HG02970 (cell line): Measurements from ENCODE around the gene SH3RF2.
"Not testable (repeated sequence)": the region's sequence is repeated elsewhere in the genome, so short reads cannot be mapped to it uniquely, and the experiment has no call there.

Source experiments
- ATAC-seq: cut with Tn5 transposase; IDR thresholded peaks from one replicate; pipeline ENCODE4 v1.9.1; 2021; ENCODE audit warnings: mild to moderate bottlenecking, moderate library complexity, moderate number of reproducible peaks; ENCODE audit not compliant: unreplicated experiment, low FRiP score

Gene SH3RF2

GRCh38 chr5:146108870-146109269 lies 172.5 kb downstream of the SH3RF2 start:
- ATAC-seq = not testable (repeated sequence)

DNA sequence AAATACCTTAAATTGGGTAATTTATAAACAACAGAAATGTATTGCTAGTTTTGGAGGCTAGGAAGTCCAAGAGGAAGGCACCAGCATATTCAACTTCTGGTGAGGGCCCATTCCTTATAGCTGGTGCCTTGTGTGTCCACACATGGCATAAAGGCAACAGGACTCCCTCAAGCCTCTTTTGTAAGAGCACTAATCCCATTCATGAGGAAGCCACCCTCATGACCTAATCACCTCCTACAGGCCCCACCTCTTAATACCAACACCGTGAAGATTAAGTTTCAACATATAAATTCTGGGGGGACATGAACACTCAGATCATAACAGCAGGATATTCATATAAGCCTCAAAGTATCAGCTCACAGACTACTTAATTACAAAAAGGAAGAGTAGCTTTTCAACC lies 173.0 kb downstream of the SH3RF2 start:
- no peak for ATAC-seq

DNA sequence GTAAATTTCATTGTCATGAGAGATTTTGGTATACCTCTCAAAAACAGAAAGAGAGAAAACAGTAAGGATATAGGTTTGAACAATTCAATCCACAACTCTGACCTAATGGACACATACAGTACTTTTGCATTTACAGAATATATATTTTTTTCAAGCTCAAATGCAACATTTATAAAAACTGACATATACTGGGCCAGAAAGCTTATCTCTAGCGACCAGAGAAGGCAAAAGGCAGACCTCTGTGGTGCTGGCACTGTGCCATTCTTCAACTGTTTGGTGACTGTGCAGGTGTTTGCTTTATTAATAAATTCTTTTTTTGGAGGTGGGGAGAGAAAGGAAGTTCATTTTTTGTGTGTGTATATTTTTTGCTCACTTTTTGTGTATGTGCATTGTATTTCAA lies 175.0 kb downstream of the SH3RF2 start:
- no peak for ATAC-seq

DNA sequence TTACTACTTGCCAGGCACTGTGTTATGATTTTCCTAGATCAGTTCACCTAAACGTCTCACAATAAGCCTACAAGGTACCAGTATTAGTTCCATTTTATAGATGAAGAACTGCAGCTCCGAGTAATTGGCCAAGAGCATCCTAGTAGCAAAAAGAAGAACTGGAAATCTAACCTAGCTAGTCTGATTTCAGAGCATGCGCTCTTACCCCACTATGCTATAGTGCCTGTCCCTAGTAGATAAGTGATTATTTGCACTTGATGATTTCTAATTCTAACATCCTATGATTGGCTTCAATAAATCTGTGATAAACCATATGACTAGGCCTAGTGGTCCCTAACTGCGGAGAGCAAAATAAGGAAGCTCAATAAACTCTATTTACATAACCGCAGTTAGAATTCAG lies 176.1 kb downstream of the SH3RF2 start:
- ATAC-seq = no peak
